ENCODE data around the gene CES2. TPM values are rescaled to one million over a fixed set of nuclear protein-coding genes. Genes with fewer than 3 reads are reported as not detected.

Gene CES2
- polyA plus RNA-seq, 2 of the 4 experiments (the other 2 are of a cell fraction), result 20.3 to 20.4 TPM

DNA sequence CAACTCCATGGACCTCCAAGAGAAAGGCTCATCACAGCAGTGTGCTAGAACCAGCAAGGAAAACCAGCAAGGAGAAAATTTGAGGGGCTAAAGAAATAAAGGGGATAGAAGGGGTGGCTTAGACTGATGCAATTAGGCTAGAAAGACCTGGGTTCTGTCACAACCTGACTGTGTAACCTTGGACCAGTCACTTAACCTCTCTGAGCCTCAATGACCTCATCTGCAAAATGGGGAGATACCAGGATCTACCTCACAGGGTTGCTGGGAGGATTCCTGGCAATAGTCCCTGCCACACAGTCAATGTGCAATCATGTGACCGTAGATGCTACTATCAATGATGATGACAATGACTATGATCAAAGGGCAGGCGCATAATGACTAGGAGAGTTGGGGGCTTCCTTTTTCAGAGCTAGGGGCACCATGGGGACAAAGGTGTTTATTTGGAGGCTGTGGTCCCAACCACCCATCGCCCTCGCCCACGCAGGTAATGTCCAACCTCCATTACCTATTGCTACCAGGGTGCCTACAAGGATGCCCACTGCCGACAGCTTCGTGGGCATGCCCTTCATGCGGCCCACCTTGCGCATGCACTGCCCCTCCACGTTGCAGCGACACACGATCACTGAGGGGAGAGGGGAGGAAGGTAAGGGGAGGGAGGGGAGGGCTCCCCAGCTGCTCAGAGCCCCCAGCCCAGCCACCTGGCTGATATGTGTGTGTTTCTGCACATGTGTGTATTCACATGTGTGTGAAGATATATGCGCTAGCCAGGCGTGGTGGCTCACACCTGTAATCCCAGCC, 26.4 kb upstream of the CES2 start:
- peaks cover 11% of the 10 kb centered on the region; the same call in 2 of the 3 replicates for H3K4me1 ChIP-seq
- DNase-seq (ENCODE audit: low read depth in 1 of 2, low spot score in 1 of 2) (no peak), ATAC-seq (no peak), FAIRE-seq (no peak)
- TF ChIP-seq EHF (CRISPR knock-in tag; IDR thresholded peaks at IDR 0.05), result no peak
- TF ChIP-seq MYC (IDR thresholded peaks at IDR 0.05; ENCODE audit: borderline replicate concordance, low read length), result no peak
- no peak for TF ChIP-seq SMC3 (IDR thresholded peaks at IDR 0.05)
- TF ChIP-seq CHD2 (IDR thresholded peaks at IDR 0.05; ENCODE audit: low read length, partially characterized antibody), result no peak
- TF ChIP-seq ZNF302 (CRISPR knock-in tag; IDR thresholded peaks at IDR 0.05), result no peak
- no peak for TF ChIP-seq CBX2 (IDR thresholded peaks at IDR 0.05; ENCODE audit: borderline replicate concordance, low read depth)
- TF ChIP-seq JUNB (IDR thresholded peaks at IDR 0.05), result no peak
- no peak for TF ChIP-seq ZFP36 (IDR thresholded peaks at IDR 0.05; ENCODE audit: borderline replicate concordance, partially characterized antibody)
- TF ChIP-seq, protein P1, sequence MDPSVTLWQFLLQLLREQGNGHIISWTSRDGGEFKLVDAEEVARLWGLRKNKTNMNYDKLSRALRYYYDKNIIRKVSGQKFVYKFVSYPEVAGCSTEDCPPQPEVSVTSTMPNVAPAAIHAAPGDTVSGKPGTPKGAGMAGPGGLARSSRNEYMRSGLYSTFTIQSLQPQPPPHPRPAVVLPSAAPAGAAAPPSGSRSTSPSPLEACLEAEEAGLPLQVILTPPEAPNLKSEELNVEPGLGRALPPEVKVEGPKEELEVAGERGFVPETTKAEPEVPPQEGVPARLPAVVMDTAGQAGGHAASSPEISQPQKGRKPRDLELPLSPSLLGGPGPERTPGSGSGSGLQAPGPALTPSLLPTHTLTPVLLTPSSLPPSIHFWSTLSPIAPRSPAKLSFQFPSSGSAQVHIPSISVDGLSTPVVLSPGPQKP (IDR thresholded peaks at IDR 0.05; ENCODE audit: low read depth, low read length), result no peak
- TF ChIP-seq SREBF2 (IDR thresholded peaks at IDR 0.05), result no peak
- TF ChIP-seq, protein P2, sequence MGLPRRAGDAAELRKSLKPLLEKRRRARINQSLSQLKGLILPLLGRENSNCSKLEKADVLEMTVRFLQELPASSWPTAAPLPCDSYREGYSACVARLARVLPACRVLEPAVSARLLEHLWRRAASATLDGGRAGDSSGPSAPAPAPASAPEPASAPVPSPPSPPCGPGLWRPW (IDR thresholded peaks at IDR 0.05), result no peak
- TF ChIP-seq ESRRA (IDR thresholded peaks at IDR 0.05; ENCODE audit: borderline replicate concordance, low read length), result no peak
- no peak for TF ChIP-seq FOSB (CRISPR knock-in tag; IDR thresholded peaks at IDR 0.05)
- no peak for TF ChIP-seq POLR2AphosphoS2 (conservative IDR thresholded peaks at IDR 0.05; ENCODE audit: low read length)
- ChIA-PET CTCF (interaction anchor here (0.5 to 40.8 kb wide), 10 partner anchors 6 to 90 kb away, joined by 3 to 837 read pairs (median 3); partner anchors contain the start of genes CDH16, PDP2 and RRAD), POLR2A (no interaction called here)
- no peak overlapping the region for H3K4me2 ChIP-seq
- H3K9me3 ChIP-seq, result no peaks in the 10 kb centered on the region
- no peak overlapping the region for H3K27ac ChIP-seq
- no peak overlapping the region for H3K4me3 ChIP-seq
- 87% methylated on average over 14 of the region's 14 CpGs for WGBS (ENCODE audit: missing lambda C conversion rate)

DNA sequence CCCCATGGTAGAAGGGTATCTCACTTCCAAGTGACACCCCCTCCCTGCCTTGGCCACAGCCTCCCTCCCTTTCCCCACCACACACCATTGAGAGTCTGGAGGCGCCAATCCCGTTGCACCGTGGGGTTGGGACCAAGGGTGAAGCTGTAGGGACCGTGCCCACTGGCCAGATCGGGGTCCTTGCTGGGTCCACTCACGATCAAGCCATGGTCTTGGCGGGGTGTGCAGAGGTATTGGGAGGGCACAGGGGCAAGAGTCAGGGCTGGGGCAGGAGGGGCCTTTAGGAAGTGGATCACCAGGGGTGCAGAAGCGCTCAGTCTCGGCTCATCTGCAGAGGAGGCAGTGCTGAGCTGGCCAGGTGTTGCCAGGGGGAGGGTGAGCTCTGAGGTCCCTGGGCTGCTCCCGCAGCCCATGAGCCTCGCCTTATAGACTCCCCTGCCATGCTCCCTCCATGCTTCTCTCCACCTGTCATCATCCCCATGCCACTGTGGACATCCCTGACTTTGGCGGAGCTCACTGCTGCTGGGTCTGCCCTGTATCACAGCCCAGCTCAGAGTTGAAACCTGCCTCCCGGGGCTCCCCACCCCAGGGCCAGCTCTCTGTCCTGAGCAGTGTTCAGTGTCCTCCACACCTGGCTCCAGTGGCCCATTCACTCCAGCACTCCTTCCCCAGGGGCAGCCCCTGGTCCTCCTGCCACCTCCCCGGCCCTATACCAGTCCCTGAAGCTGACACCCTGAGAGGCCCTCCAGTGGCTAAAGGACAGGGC, 25.0 kb upstream of the CES2 start:
- Histone ChIP-seq H3K4me3 (no peak overlapping the region), H3K4me1 (peaks cover 8% of the 10 kb centered on the region; the same call in 2 of the 3 replicates), H3K4me2 (no peak overlapping the region), H3K27ac (no peak overlapping the region), H3K9me3 (no peaks in the 10 kb centered on the region)
- DNase-seq (ENCODE audit: low read depth in 1 of 2, low spot score in 1 of 2) (no peak), FAIRE-seq (no peak), ATAC-seq (peak; percentile 16; a peak in 4 of 6 replicates)
- WGBS (ENCODE audit: missing lambda C conversion rate), result 59% methylated on average over 13 of the region's 14 CpGs
- POLR2A ChIA-PET, result no interaction called here
- no peak for TF ChIP-seq ESRRA (IDR thresholded peaks at IDR 0.05; ENCODE audit: borderline replicate concordance, low read length)
- no peak for TF ChIP-seq RAD21 (conservative IDR thresholded peaks at IDR 0.05 in 1 of 2, IDR thresholded peaks at IDR 0.05 in 1 of 2)
- no peak for TF ChIP-seq GATA3 (IDR thresholded peaks at IDR 0.05; ENCODE audit: borderline replicate concordance)
- no peak for TF ChIP-seq HOXB5 (CRISPR knock-in tag; IDR thresholded peaks at IDR 0.05)
- no peak for TF ChIP-seq ZFP36 (IDR thresholded peaks at IDR 0.05; ENCODE audit: borderline replicate concordance, partially characterized antibody)
- no peak for TF ChIP-seq RFX5 (IDR thresholded peaks at IDR 0.05)
- TF ChIP-seq MAZ (IDR thresholded peaks at IDR 0.05; ENCODE audit: borderline replicate concordance, low read depth, low read length), result no peak
- CTCF ChIA-PET, result interaction anchor here (0.5 to 40.8 kb wide), 12 partner anchors 4 to 290 kb away, joined by 3 to 837 read pairs (median 3); partner anchors contain the start of genes CDH16, NAE1, PDP2 and RRAD

DNA sequence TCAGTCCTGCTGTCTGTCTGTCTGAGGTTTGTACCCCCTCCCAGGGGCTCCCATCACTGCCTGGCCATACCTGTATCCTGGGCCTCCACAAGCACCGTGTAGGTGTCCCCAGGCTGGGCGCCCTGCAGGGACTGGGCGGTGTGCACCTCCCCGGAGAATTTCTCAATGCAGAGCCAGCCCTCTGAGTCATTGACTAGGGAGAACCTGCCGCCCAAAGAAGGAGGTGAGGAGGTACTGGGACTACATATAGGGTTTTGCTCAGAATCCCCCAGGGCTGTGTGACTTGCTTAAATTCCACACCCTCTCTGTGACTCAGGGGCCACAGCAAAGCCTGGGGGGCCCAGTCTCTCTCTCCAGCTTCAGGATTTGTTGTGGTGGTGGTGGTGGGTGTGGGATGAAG, 24.2 kb upstream of the CES2 start:
- Histone ChIP-seq H3K4me2 (no peak overlapping the region), H3K9me3 (no peaks in the 10 kb centered on the region), H3K4me1 (peaks cover 7% of the 10 kb centered on the region; the same call in 1 of the 3 replicates), H3K27ac (no peak overlapping the region), H3K4me3 (no peak overlapping the region)
- CTCF ChIA-PET, result interaction anchor here (0.9 to 40.8 kb wide), 5 partner anchors 4 to 244 kb away, joined by 3 to 837 read pairs (median 7); partner anchors contain the start of genes CDH16, NAE1, PDP2 and RRAD
- WGBS (ENCODE audit: missing lambda C conversion rate), result 38% methylated on average over 5 of the region's 5 CpGs
- FAIRE-seq, result no peak
- POLR2A ChIA-PET, result no interaction called here
- no peak for TF ChIP-seq NPAS2 (CRISPR knock-in tag; IDR thresholded peaks at IDR 0.05; ENCODE audit: borderline replicate concordance)
- no peak for TF ChIP-seq POLR2A (IDR thresholded peaks at IDR 0.05; ENCODE audit: low read length)
- TF ChIP-seq CBX2 (IDR thresholded peaks at IDR 0.05; ENCODE audit: borderline replicate concordance, low read depth), result no peak
- no peak for TF ChIP-seq MAZ (IDR thresholded peaks at IDR 0.05; ENCODE audit: borderline replicate concordance, low read depth, low read length)
- no peak for TF ChIP-seq GATA3 (IDR thresholded peaks at IDR 0.05; ENCODE audit: borderline replicate concordance)
- TF ChIP-seq CHD2 (IDR thresholded peaks at IDR 0.05; ENCODE audit: low read length, partially characterized antibody), result no peak
- ATAC-seq, result peak; percentile 19 to 20; a peak in 4 of 6 replicates
- DNase-seq (ENCODE audit: low read depth in 1 of 2, low spot score in 1 of 2), result no peak
